GM19438 (cell line): ENCODE results near the gene GSG1.

Source experiments
- ATAC-seq: cut with Tn5 transposase; IDR thresholded peaks from one replicate; pipeline ENCODE4 v1.9.1; 2021; ENCODE audit warnings: low read depth; ENCODE audit not compliant: unreplicated experiment

GSG1 gene

GRCh38 chr12:13121568-13121967 is 18.1 kb upstream of the GSG1 start:
- no peak for ATAC-seq

DNA sequence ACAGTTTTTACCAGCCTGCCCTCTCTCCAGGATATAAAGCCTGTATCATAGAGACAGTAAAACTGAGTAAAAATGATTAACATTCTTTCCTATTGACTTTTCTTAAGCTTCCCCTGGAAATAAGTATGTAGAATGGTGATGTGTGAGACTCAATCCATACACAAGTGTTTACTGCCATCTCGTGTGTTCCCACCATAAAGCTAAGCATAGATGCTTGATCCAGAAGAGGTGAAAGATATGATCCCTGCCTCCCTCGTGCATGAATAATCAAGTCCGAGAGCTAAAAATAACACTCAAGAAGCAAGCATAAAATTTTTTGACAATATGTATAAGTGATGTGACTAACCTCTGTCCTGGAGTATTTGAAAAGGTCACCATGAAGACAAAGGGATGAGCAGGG is 16.9 kb upstream of the GSG1 start:
- ATAC-seq, result no peak

- no peak for ATAC-seq
Measured at GRCh38 chr12:13119826-13120225, 16.4 kb upstream of the GSG1 start.

DNA sequence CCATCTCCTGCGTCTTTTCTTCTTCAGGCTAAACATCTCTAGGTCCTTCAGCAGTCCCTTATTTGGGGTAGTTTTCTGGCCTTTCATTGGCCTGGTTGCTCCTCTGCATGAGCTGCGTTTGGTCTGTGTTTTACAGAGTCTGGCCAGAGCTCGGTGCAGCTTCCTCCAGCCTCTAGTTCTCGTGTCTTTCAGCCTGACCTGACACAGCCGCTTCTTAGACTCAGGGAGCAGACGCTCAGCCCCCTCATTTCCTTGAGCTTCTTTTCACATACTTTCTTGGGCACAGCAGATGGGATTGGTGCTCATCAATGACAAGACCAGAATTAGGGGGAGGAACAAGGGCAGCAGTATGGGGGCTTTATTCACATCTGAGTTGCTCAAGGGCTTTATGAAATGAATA is 13.6 kb upstream of the GSG1 start:
- ATAC-seq, result no peak

DNA sequence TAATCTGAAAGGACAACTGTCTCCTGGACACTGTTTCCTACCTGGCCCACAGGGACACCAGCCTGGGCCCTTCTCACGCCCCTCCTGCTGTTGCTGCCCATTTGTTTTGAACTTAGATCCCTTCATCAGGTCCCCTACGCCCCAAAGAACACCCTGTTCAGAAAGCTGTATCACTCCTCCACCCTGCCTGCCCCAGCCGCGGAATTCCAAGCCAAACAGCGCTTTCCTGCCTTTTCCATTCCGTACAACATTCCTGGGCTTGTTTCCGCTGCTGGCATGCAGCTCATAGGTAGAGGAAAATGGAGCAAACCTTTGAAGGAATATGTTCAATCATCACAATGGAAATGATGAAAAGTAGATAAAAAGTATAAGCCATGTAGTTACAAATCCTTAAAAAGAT is 12.8 kb upstream of the GSG1 start:
- no peak for ATAC-seq

- no peak for ATAC-seq
Measured at GRCh38 chr12:13114251-13115052, 11.0 kb upstream of the GSG1 start.

DNA sequence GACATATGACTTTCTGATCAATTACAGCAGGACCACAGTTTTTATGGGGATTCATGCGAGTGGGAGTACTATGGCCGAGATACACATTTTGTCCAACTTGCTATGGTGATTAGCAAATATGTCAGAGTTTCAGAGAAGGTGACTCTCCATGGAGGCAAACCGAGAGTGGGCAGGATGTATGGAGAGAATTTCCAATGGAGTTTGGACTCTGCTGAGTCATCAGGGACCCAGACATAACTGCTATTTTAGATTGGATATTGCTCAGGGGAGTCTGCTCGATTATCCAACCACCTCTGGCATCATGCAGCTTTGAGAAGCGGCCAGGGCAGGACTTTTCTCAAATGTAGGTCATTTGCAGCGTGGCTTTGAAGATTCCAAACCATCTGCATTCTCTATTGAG is 9.5 kb upstream of the GSG1 start:
- ATAC-seq, result no peak

- ATAC-seq, result no peak
Measured at GRCh38 chr12:13106666-13107065, 3.2 kb upstream of the GSG1 start.

DNA sequence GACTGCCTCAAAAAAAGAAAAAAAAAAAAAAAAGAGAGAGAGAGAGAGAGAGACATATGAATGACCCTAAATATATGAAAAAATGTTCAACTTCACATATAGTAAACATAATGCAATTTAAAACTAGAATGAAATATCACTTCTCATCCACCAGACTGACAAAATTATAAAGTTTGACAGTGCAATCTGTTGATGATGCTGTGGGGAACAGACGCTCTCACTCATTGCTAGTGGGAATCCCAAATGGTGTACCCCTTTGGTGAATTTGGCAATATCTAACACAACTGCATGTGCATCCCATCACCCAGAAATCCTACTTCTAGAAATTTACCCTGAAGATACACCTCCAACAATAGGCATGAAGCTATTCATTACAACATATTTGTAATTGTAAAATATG is 2.3 kb upstream of the GSG1 start:
- no peak for ATAC-seq

- no peak for ATAC-seq
Measured at GRCh38 chr12:13104409-13104808, 942 bp upstream of the GSG1 start.

DNA sequence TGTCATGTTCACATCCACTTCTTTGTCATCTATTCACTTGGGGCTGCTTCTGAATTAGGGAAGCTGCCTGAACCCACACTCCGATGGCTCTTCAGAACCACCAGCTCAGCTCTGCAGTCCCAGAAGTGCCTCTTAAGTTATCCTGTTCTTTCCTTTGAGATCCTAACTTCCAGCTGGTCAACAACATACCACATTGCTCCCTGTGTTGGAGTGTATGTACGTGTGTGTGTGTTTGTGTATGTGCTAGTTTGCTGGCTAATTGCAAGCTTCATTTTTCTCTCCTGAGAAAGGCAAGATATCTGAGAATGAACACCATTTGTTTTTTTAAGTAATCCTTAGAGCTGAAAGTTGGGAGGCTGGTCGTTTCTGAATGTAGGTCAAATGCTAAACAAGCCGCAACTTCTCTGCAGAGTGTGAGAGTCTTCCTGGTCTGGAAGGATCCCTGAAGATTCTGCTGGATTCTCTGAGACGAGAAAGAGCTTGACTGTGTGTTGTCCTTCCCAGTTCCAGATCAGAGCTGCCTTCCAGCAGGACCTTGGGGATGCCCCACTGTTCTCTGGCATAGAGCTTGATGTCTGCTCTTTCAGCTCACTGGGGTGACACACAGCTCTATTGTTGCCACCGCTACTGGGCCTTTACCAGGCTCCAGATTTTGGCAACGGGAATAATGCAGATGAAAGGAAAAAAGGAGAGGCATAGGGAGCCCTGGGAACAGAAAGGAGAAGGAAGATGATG is 839 bp downstream of the GSG1 start:
- ATAC-seq, result no peak

- no peak for ATAC-seq
Measured at GRCh38 chr12:13101821-13102375, 1.6 kb downstream of the GSG1 start.

GRCh38 chr12:13100882-13101769 is 2.3 kb downstream of the GSG1 start:
- ATAC-seq, result peak; percentile 73

- no peak for ATAC-seq
Measured at GRCh38 chr12:13100605-13100881, 2.9 kb downstream of the GSG1 start.

- ATAC-seq, result no peak
Measured at GRCh38 chr12:13099844-13100604, 3.4 kb downstream of the GSG1 start.

DNA sequence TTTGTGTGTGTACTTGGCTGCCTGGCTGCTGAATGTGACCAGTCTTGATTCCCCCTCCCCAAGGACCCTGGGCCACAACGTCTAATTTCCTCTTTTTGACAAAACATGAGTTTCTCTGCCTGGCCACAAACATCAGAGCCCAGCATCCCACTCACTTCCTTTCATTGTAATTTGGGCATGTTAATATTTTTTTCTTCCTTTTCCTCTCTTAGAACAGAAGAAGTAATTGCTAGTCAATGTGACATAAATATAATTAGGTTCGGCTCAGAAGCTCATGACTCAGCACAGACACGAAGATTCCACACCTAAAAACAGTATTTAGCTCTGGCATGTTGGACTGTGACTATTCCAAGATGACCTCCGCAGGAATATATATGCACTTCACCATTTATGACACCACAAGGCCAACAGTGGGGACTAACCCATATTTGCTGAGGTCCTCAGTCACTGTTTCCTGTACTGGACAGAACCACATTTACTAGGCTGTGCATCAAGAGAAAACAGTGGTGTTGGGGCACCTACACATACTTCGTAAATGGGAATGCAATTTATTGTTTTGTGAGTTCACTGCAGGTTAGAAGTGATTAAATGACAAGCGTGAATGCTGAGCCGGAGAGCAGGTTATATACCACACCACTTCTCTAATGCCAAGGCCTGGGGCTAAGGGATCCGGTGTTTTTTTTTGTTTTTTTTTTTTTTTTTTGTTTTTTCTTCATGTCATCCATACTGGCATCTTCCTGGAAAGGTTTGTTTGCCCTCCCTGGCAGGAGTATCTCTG is 4.2 kb downstream of the GSG1 start:
- ATAC-seq, result no peak

GRCh38 chr12:13097491-13098011 is 5.9 kb downstream of the GSG1 start:
- ATAC-seq, result no peak

DNA sequence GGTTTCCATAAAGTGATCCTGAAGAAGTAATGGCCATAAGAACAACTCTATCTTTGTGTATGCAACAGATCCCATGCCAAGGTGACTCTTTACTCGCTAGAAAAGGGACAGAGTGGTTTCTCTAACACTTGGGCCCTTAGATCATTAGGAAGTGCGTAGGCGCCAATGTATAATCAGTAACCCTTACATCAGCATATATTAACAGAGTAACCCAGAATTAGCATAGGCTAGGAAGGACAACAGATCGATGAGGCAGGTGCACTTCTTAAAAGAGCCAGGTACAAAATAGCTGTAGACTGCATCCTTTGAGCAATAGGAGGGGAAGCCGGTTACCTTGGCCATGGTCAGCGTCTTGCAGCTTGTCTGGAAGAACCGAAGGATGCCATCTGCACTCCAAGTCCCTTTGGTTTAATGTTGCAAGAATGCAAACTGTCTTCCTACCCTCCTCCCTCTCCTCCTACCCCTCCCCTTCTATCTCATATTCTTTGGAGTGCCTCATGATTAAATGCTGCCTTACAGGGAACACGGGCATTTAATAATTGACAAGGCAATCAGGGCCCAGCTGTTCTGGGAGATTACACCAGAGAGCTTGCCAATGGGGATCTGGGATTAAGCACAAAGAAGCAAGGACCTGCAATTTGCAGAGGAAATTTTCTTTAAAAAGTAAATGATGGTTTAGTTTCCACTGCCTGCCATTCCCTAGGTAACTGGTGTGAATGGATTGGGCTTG is 8.0 kb downstream of the GSG1 start:
- ATAC-seq, result no peak

- ATAC-seq, result no peak
Measured at GRCh38 chr12:13094367-13094766, 9.1 kb downstream of the GSG1 start.
